CD4-positive, alpha-beta T cell treated with Interleukin-17A for 1 hour (primary cell): ENCODE measurements around the gene F13A1.

Source experiments
- DNase-seq: peaks from one replicate; pipeline ENCODE4 v3.0.0-alpha.2; 2020

F13A1 gene

DNA sequence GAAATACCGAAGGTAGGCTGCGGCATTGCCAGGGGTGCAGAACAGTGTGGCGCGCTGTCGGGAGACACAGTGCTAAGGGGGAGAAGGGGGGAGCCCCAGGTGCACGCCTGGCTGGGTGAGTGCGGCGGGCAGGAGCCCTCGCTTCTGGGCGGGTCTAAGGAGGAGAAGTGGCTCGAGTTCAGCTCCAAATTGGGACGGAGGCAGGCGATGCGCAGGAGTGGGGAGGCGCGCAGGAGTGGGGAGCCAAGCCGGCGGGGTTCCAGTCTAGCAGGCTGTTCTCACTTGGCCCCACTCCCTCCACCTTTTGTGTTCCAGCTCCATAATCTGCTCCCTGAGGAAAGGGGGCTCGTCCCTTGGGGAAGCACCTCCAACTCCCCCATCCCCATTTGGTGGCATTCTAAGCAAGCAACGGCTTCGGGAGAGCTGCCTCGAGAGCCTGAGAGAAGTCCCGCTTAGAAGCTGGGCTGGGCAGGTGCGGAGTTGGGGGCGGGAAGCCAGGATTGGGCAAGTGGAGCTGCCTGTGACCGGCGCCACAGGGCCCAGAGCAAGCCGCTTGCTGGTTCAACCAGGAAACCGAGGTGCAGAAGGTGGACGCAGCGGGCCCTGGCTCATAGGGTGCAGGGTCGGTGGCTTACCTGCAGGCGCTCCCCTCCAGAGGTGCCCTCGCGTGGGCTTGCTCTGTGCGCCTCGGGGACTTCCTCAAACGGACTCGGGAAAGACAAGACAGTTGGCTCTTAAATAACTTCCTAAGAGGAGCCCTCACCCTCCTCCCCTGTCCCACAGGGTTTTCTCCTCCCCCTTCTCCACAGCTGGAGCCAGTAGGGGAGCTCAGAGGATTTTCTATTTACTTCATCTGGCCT lies at the start of gene F13A1:
Gene F13A1, minus strand, starts transcription at position 711 of the 860 bp plus-strand sequence. CDS start 1,998 bp downstream, outside the sequence.
- no peak for DNase-seq

GRCh38 chr6:6368684-6369052 lies 48.2 kb upstream of the F13A1 start:
- DNase-seq = no peak

DNA sequence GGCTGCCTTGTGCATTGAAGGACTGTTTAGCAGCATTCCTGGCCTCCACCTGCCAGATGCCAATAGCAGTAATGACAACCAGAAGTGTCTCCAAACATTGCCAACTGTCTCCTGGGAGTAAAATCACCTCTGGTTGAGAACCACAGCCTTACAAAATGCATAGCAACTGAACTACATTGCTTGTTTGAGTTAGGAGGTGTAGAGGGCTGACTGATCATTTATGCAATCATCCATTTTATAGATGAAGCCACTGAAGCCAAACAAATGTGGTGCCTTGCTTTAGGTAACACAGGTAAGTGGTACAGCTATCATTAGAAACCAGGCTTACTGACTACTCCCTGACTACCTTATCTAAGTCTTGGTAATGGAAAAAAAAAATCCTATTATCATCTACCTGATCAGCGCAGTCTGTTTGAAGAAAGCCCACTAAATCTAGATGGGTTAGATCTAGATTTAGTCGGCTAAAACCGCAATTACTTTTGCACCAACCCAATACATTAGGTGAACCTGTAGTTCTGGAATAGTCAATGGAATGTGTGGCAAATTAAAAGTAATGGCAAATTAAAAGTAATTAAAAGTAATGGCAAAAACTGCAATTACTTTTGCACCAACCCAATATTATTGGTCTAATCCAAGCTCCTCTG lies 47.7 kb upstream of the F13A1 start:
- DNase-seq = no peak

GRCh38 chr6:6366803-6367202 lies 46.3 kb upstream of the F13A1 start:
- DNase-seq = no peak

DNA sequence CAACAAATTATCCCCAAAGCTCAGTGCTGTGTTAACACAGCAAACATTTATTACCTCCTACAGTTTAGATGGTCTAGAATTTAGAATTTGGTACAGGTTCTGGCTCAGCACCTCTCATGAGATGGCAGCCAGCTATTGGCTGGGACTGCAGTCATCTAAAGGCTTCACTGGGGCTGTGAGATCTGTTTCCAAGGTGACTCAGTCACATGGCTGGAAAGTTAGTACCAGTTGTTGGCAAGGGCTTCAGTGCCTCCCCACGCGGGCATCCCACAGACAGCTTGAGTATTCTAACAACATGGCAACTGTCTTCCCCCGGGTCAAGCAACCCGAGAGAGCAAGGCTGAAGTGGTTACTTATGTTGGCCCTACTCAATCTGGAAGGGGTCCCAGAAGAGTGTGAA lies 44.8 kb upstream of the F13A1 start:
- DNase-seq = no peak

DNA sequence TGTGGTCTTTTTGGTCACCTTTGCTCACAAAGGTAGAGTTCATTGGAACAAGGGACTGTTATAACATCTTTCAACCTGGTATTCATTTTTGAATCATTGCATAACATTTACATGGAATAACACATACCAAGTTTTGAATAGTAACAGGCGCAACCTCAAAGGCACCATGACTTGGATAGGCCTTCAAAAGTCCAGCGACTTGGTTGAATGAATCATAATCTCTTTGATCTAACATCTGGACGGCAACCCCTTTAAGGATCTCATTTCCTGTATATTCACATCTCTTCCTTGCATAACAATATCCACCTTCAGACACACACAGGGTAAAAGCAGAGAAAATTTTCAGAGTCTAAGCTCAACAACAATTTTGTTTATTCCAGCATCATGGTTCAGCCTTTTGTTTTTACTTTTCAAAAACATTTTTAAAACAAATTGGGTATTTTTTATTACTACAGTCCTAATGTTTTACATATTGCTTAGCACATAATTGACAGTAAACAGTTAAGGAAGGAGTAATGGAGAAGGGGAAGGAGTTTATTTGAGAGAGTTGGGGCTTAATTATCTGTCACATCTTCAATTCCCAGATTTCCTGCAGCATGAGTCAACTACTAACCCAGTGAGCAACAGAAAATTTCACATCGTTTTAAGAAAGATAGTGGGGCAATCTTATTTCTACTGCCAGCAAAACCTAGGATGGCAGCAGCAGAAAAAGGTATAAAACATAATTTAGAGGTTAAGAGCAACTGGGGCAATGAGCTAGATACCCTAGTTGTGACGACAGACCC lies 41.8 kb upstream of the F13A1 start:
- no peak for DNase-seq

GRCh38 chr6:6357530-6357929 lies 37.1 kb upstream of the F13A1 start:
- no peak for DNase-seq

DNA sequence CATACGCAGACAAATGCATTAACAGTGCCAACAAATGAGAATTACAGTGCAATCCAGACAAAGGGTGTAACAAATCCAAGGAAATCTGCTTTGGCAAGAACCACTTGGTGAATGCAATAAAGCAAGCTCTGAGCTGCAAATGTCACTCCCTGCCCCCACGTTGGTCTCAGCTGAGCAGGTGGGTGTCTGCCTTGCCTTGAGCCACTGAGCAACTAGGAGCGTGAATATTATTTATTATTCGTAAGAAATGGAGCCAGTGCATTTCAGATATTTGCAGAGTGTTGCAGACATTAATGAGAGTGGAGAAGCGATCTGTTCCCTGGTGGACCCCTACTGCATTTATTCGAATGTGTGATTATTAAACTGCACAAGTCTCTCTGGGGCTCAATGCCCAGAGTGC lies 36.6 kb upstream of the F13A1 start:
- DNase-seq = no peak

DNA sequence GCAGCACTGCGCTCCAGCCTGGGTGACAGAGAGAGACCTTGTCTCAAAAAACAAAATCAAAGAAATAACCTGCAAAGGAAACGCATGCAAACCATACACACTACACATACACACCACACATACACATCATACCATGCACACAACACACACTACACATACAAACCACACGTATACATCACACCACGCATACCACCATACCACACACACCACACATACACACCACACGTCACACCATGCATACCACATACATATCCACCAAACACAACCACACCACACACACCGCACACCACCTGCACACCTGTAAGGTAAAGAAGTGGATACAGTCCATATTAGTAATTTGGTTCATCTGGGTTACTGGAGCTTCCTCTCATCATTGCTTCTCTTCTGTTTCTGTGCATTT lies 32.3 kb upstream of the F13A1 start:
- DNase-seq = no peak

- no peak for DNase-seq
These were observed 31.1 kb upstream of the F13A1 start for GRCh38 chr6:6351511-6352025.

- DNase-seq = no peak
These were observed 30.2 kb upstream of the F13A1 start for GRCh38 chr6:6350696-6351095.

DNA sequence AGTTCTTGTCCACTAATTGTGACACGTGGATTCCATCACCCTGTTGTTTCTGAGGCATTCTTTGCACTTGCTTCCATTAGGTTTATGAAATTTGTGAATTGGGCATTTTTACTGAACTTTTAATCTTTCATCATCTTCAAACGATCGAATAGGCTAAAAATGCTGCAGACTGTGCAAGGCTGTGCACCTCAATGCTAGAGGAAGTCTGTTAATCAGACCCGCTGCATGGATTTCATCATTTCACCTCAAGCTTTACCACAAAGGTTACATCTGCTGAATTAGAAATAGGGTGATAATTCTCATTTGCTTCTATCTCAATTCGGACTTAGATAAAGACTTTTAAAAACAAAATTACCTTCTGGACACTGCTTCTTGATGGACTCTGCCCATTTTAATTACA lies 27.8 kb upstream of the F13A1 start:
- DNase-seq = no peak

- DNase-seq = no peak
These were observed 26.1 kb upstream of the F13A1 start for GRCh38 chr6:6346427-6347023.

DNA sequence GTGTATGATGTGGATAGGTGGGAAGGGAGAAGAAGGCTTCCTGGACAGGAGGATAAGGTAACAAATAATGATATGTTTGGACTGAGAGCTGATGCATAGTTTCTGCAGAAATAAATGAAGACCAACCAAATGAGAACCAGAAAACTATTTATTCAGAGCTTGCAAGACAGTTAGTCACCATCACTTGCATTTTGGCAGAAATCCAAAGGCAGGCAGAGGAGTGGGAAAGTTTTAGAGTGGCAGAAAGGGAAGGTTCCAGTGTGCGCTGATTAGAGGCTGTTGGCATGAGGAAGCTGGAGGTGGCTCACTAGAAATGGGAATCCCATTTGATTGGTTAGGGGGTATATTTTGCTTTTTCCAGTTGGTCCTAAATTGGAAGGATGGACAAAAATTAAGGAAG lies 13.0 kb upstream of the F13A1 start:
- DNase-seq = no peak

DNA sequence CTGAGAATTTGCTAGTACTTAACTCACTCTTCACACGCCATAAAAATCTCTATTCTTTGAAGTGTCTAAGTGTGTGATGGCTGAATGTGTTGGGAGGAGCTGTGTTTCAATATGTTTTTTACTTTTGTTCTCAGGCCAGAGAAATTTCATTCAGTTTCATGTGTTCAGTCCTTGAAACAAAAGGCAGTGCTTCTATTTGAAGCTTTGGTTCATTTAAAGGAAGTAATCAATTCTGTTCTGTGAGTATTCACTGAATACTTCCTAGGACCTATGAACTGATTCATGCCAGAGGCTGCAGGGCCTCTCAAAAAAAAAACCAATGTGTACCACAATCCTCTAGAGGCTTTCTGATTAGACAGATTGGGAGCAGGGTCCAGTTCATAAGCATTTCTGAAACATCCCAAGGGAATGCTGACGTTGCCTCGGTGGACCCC lies 12.4 kb upstream of the F13A1 start:
- no peak for DNase-seq

- DNase-seq = no peak
These were observed 11.6 kb upstream of the F13A1 start for GRCh38 chr6:6331946-6332601.

DNA sequence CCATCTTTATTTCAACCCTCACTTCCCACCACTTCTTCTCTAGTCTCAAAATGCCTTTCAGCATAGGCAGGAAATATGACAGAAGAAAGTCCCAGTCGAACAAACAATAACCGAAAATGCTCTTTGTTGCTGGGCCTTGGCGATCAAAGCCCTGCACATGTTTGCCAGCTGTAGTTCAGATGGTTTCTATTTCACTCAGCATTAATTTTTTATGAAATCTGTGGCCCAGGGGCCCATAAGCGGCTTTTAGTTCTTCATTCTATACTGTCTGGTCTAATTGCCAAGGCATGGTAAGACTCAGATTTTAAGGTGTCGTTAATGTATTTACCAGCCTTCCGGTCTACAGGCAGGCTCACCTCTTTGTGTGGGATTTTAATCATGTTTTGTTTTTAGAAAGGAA lies 10.9 kb upstream of the F13A1 start:
- DNase-seq = no peak

- DNase-seq = no peak
These were observed 9.9 kb upstream of the F13A1 start for GRCh38 chr6:6330407-6330806.

- no peak for DNase-seq
These were observed 8.0 kb upstream of the F13A1 start for GRCh38 chr6:6328451-6328850.

GRCh38 chr6:6323352-6323751 lies 2.9 kb upstream of the F13A1 start:
- DNase-seq = no peak

DNA sequence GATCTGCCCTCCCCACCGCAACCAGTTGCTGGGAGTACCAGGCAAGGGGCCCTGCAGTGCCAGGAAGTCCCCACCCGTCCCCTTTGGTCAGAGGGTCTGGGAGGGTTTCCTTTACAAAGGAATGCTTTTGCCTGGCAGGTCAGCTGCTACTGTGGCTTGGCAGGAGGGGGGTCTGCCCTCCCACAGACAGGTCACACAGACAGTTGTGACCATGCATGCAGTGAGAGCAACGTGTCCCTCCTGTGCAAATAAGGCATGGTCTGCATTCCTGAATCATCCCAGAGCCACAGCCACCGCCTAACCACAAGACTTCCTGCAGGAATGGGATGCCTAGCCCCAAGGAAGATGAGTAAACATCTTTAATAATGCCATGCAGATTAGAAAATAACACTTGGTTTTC lies 439 bp upstream of the F13A1 start:
- DNase-seq = no peak
